ENCODE data around the gene INTS11.

INTS11 gene

GRCh38 chr1:1311107-1312104 is 13.1 kb downstream of the INTS11 start:
- no peak for DNase-seq (ENCODE audit: low spot score in 2 of 2)
- no peak overlapping the region for H3K27ac Mint-ChIP-seq
- peaks cover 8% of the 10 kb centered on the region for H3K4me1 Mint-ChIP-seq
- no peaks in the 10 kb centered on the region for H3K9me3 Mint-ChIP-seq
- no peaks in the 10 kb centered on the region for H3K27me3 Mint-ChIP-seq
- H3K4me3 Mint-ChIP-seq: no peak overlapping the region
- H3K36me3 Mint-ChIP-seq: peaks cover 5% of the 10 kb centered on the region
- no peak for ATAC-seq (ENCODE audit: low read depth)

GRCh38 chr1:1310476-1311053 is 13.9 kb downstream of the INTS11 start:
- no peak for DNase-seq (ENCODE audit: low spot score in 2 of 2)
- ATAC-seq (ENCODE audit: low read depth): no peak
- H3K9me3 Mint-ChIP-seq: no peaks in the 10 kb centered on the region
- no peaks in the 10 kb centered on the region for H3K27me3 Mint-ChIP-seq
- peak overlapping the region; percentile 47 for H3K4me3 Mint-ChIP-seq
- H3K4me1 Mint-ChIP-seq: peaks cover 15% of the 10 kb centered on the region
- no peak overlapping the region for H3K27ac Mint-ChIP-seq
- peaks cover 5% of the 10 kb centered on the region for H3K36me3 Mint-ChIP-seq

- Mint-ChIP-seq H3K36me3 (peaks cover 5% of the 10 kb centered on the region), H3K27ac (no peak overlapping the region), H3K4me1 (peaks cover 17% of the 10 kb centered on the region), H3K27me3 (no peaks in the 10 kb centered on the region), H3K4me3 (peak overlapping the region; percentile 83), H3K9me3 (no peaks in the 10 kb centered on the region)
- ATAC-seq (ENCODE audit: low read depth) (no peak), DNase-seq (ENCODE audit: low spot score in 2 of 2) (no peak)
Measured at GRCh38 chr1:1310109-1310385, 14.4 kb downstream of the INTS11 start.

- peaks cover 19% of the 10 kb centered on the region for H3K4me1 Mint-ChIP-seq
- no peak overlapping the region for H3K27ac Mint-ChIP-seq
- ATAC-seq (ENCODE audit: low read depth): no peak
- H3K27me3 Mint-ChIP-seq: no peaks in the 10 kb centered on the region
- H3K36me3 Mint-ChIP-seq: peaks cover 2% of the 10 kb centered on the region
- H3K4me3 Mint-ChIP-seq: peak overlapping the region; percentile 83
- H3K9me3 Mint-ChIP-seq: no peaks in the 10 kb centered on the region
- no peak for DNase-seq (ENCODE audit: low spot score in 2 of 2)
Measured at GRCh38 chr1:1309251-1310108, 15.0 kb downstream of the INTS11 start.

GRCh38 chr1:1308756-1309250 is 15.7 kb downstream of the INTS11 start:
- H3K36me3 Mint-ChIP-seq: peaks cover 2% of the 10 kb centered on the region
- ATAC-seq (ENCODE audit: low read depth): no peak
- no peaks in the 10 kb centered on the region for H3K9me3 Mint-ChIP-seq
- H3K27ac Mint-ChIP-seq: peak overlapping the region; percentile 70
- peak overlapping the region; percentile 87 for H3K4me3 Mint-ChIP-seq
- H3K4me1 Mint-ChIP-seq: peaks cover 21% of the 10 kb centered on the region
- no peaks in the 10 kb centered on the region for H3K27me3 Mint-ChIP-seq
- peak in 1 of 2 donors; percentile 72 for DNase-seq (ENCODE audit: low spot score in 2 of 2)

- ATAC-seq (ENCODE audit: low read depth) (peak; percentile 67), DNase-seq (ENCODE audit: low spot score in 2 of 2) (peak; percentile 87 to 90)
- H3K9me3 Mint-ChIP-seq: no peaks in the 10 kb centered on the region
- no peaks in the 10 kb centered on the region for H3K27me3 Mint-ChIP-seq
- H3K4me1 Mint-ChIP-seq: peaks cover 21% of the 10 kb centered on the region
- H3K27ac Mint-ChIP-seq: peak within 1 kb of the TSS; percentile 75
- peak within 1 kb of the TSS; percentile 87 for H3K4me3 Mint-ChIP-seq
- H3K36me3 Mint-ChIP-seq: no peaks in the 10 kb centered on the region
Measured at GRCh38 chr1:1307923-1308755, 16.3 kb downstream of the INTS11 start, which contains the start of the genes ACAP3 and PUSL1. Gene ACAP3, minus strand, starts transcription at chr1:1307930. Its CDS starts 115 bp downstream, at chr1:1307815. Gene PUSL1, plus strand, starts transcription at chr1:1308597. Its CDS starts 47 bp downstream, at chr1:1308644.

GRCh38 chr1:1307261-1307922 is 17.1 kb downstream of the INTS11 start:
- Mint-ChIP-seq H3K36me3 (no peaks in the 10 kb centered on the region), H3K27ac (peak overlapping the region; percentile 75), H3K9me3 (no peaks in the 10 kb centered on the region), H3K4me1 (peaks cover 21% of the 10 kb centered on the region), H3K27me3 (no peaks in the 10 kb centered on the region), H3K4me3 (peak overlapping the region; percentile 84)
- DNase-seq (ENCODE audit: low spot score in 2 of 2) (peak in 1 of 2 donors; percentile 53), ATAC-seq (ENCODE audit: low read depth) (no peak)

- ATAC-seq (ENCODE audit: low read depth): no peak
- H3K4me1 Mint-ChIP-seq: peaks cover 21% of the 10 kb centered on the region
- no peaks in the 10 kb centered on the region for H3K36me3 Mint-ChIP-seq
- peak overlapping the region; percentile 84 for H3K4me3 Mint-ChIP-seq
- H3K27me3 Mint-ChIP-seq: no peaks in the 10 kb centered on the region
- DNase-seq (ENCODE audit: low spot score in 2 of 2): no peak
- H3K9me3 Mint-ChIP-seq: no peaks in the 10 kb centered on the region
- H3K27ac Mint-ChIP-seq: peak overlapping the region; percentile 75
Measured at GRCh38 chr1:1306661-1307260, 17.7 kb downstream of the INTS11 start.

- H3K36me3 Mint-ChIP-seq: no peaks in the 10 kb centered on the region
- DNase-seq (ENCODE audit: low spot score in 2 of 2) (no peak), ATAC-seq (ENCODE audit: low read depth) (no peak)
- peaks cover 21% of the 10 kb centered on the region for H3K4me1 Mint-ChIP-seq
- no peaks in the 10 kb centered on the region for H3K27me3 Mint-ChIP-seq
- H3K27ac Mint-ChIP-seq: peak overlapping the region; percentile 75
- peak overlapping the region; percentile 84 for H3K4me3 Mint-ChIP-seq
- H3K9me3 Mint-ChIP-seq: no peaks in the 10 kb centered on the region
Measured at GRCh38 chr1:1306070-1306660, 18.3 kb downstream of the INTS11 start.

GRCh38 chr1:1305300-1306069 is 19.0 kb downstream of the INTS11 start:
- H3K9me3 Mint-ChIP-seq: no peaks in the 10 kb centered on the region
- no peaks in the 10 kb centered on the region for H3K27me3 Mint-ChIP-seq
- peak overlapping the region; percentile 75 for H3K27ac Mint-ChIP-seq
- H3K4me1 Mint-ChIP-seq: peaks cover 21% of the 10 kb centered on the region
- ATAC-seq (ENCODE audit: low read depth): peak; percentile 52
- H3K4me3 Mint-ChIP-seq: peak overlapping the region; percentile 84
- H3K36me3 Mint-ChIP-seq: no peaks in the 10 kb centered on the region
- DNase-seq (ENCODE audit: low spot score in 2 of 2): peak; percentile 73 to 76

- peaks cover 21% of the 10 kb centered on the region for H3K4me1 Mint-ChIP-seq
- no peaks in the 10 kb centered on the region for H3K27me3 Mint-ChIP-seq
- ATAC-seq (ENCODE audit: low read depth): no peak
- H3K27ac Mint-ChIP-seq: no peak overlapping the region
- no peak for DNase-seq (ENCODE audit: low spot score in 2 of 2)
- peak overlapping the region; percentile 84 for H3K4me3 Mint-ChIP-seq
- H3K36me3 Mint-ChIP-seq: no peaks in the 10 kb centered on the region
- H3K9me3 Mint-ChIP-seq: no peaks in the 10 kb centered on the region
Measured at GRCh38 chr1:1304331-1305299, 19.8 kb downstream of the INTS11 start.
